Measurements from ENCODE around the gene MAML2. TPM values are rescaled to one million over a fixed set of nuclear protein-coding genes. Genes with fewer than 3 reads are reported as not detected.
A peak's percentile ranks its signal among the peaks of the same experiment; 100 is the strongest.

Gene MAML2
- total RNA-seq, 3 donors from 2014 or later (not counting 1 experiment from before 2014, with no cell fraction given): 14.2 to 20.5 (median 16.1) TPM

DNA sequence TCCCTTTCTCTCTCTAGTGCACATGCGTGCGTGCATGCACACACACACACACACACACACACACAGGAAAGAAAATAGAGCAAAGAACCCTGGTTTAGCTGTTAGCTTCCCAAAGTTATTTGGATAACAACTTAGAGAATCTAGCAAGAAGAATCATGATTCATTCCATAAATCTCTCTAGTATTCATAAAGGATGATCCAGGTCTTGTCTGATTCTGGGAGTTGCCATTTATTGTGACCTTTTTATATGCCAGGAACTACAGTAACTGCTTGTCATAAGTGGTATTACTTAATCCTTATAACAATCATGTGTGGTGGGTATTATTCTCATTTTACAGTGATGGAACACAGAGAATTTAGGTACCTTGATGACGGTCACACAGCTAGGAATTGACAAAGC lies 277.6 kb downstream of the MAML2 start:
- Mint-ChIP-seq H3K36me3 (no peaks in the 10 kb centered on the region), H3K9me3 (no peaks in the 10 kb centered on the region), H3K27ac (no peak overlapping the region), H3K4me3 (no peak overlapping the region), H3K4me1 (peaks cover 16 to 22% of the 10 kb centered on the region in 2 donors), H3K27me3 (ENCODE audit: low read depth in 2 of 2) (no peaks in the 10 kb centered on the region)
- H3K4me3 ChIP-seq (ENCODE audit: low read length): no peak overlapping the region
- TF ChIP-seq, protein P1, sequence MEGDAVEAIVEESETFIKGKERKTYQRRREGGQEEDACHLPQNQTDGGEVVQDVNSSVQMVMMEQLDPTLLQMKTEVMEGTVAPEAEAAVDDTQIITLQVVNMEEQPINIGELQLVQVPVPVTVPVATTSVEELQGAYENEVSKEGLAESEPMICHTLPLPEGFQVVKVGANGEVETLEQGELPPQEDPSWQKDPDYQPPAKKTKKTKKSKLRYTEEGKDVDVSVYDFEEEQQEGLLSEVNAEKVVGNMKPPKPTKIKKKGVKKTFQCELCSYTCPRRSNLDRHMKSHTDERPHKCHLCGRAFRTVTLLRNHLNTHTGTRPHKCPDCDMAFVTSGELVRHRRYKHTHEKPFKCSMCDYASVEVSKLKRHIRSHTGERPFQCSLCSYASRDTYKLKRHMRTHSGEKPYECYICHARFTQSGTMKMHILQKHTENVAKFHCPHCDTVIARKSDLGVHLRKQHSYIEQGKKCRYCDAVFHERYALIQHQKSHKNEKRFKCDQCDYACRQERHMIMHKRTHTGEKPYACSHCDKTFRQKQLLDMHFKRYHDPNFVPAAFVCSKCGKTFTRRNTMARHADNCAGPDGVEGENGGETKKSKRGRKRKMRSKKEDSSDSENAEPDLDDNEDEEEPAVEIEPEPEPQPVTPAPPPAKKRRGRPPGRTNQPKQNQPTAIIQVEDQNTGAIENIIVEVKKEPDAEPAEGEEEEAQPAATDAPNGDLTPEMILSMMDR (IDR thresholded peaks at IDR 0.05): no peak
- no peaks in the 10 kb centered on the region for H3K9me3 ChIP-seq (ENCODE audit: control insufficient read depth, insufficient read depth, low read length)
- no peak overlapping the region for H3K27ac ChIP-seq (ENCODE audit: low read length)
- no peaks in the 10 kb centered on the region for H3K27me3 ChIP-seq (ENCODE audit: control insufficient read depth, insufficient read depth, low read length)
- DNase-seq: no peak
- ATAC-seq: no peak
- WGBS (ENCODE audit: insufficient coverage): 87% methylated on average over 3 of the region's 3 CpGs
- intact Hi-C loops (cut with micrococcal nuclease): no loop called here
- no peaks in the 10 kb centered on the region for H3K36me3 ChIP-seq (ENCODE audit: control insufficient read depth, insufficient read depth, low read length)
- H3K4me1 ChIP-seq (ENCODE audit: control insufficient read depth, insufficient read depth, low read length): no peaks in the 10 kb centered on the region

DNA sequence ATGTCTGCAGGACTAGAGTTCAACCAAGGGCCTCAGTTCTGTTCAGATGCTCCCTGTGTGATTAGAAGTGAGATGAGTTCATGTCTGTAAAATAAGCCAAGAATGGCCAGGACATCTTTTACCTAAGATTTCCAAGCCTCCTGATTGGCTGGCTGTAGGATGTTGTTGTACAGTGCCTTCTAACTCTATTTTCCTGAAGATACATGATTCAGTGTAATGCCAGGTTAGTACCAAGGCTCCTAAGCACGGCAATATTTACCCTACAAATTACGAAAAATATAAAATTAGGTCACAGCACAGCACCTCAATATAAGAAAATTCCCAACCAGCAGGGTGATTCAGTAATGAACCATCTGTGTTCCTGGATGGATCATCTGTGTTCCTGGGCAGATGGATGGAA lies 279.1 kb downstream of the MAML2 start:
- WGBS (ENCODE audit: insufficient coverage): 97% methylated on average over 2 of the region's 2 CpGs
- Histone ChIP-seq H3K27ac (ENCODE audit: low read length) (no peak overlapping the region), H3K36me3 (ENCODE audit: control insufficient read depth, insufficient read depth, low read length) (no peaks in the 10 kb centered on the region), H3K9me3 (ENCODE audit: control insufficient read depth, insufficient read depth, low read length) (no peaks in the 10 kb centered on the region), H3K4me3 (ENCODE audit: low read length) (no peak overlapping the region), H3K27me3 (ENCODE audit: control insufficient read depth, insufficient read depth, low read length) (no peaks in the 10 kb centered on the region), H3K4me1 (ENCODE audit: control insufficient read depth, insufficient read depth, low read length) (no peaks in the 10 kb centered on the region)
- TF ChIP-seq, protein P1 (IDR thresholded peaks at IDR 0.05): no peak
- no peaks in the 10 kb centered on the region for H3K27me3 Mint-ChIP-seq (ENCODE audit: low read depth in 2 of 2)
- H3K27ac Mint-ChIP-seq: no peak overlapping the region
- intact Hi-C loops (cut with micrococcal nuclease): no loop called here
- H3K36me3 Mint-ChIP-seq: no peaks in the 10 kb centered on the region
- H3K4me1 Mint-ChIP-seq: peaks cover 16 to 22% of the 10 kb centered on the region in 2 donors
- DNase-seq (no peak), ATAC-seq (no peak)
- no peak overlapping the region for H3K4me3 Mint-ChIP-seq
- no peaks in the 10 kb centered on the region for H3K9me3 Mint-ChIP-seq

DNA sequence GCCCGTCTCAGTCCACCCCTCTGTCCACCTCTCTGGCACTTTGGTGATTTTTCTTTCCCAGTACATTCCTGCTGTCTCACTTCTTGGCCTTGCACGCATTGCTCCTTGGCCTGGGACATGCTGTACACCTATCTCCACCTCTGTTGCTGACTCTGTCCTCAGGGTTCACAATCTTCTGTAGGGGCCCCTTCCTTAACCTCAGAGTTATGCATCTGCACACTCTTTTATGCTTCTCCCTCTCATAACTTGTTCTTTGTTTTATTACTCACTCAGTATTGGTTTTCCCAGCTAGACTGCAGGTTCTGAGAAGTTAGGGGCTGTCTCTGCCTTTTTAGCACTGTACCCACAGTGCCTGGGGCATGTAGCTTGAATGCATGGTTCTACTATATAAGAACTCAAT lies 279.9 kb downstream of the MAML2 start:
- TF ChIP-seq, protein P1 (IDR thresholded peaks at IDR 0.05): no peak
- H3K4me3 Mint-ChIP-seq: no peak overlapping the region
- no peaks in the 10 kb centered on the region for H3K36me3 Mint-ChIP-seq
- H3K27ac ChIP-seq (ENCODE audit: low read length): no peak overlapping the region
- no peak overlapping the region for H3K4me3 ChIP-seq (ENCODE audit: low read length)
- H3K27me3 ChIP-seq (ENCODE audit: control insufficient read depth, insufficient read depth, low read length): no peaks in the 10 kb centered on the region
- peaks cover 15 to 21% of the 10 kb centered on the region in 2 donors for H3K4me1 Mint-ChIP-seq
- H3K36me3 ChIP-seq (ENCODE audit: control insufficient read depth, insufficient read depth, low read length): no peaks in the 10 kb centered on the region
- H3K9me3 ChIP-seq (ENCODE audit: control insufficient read depth, insufficient read depth, low read length): no peaks in the 10 kb centered on the region
- ATAC-seq: no peak
- H3K9me3 Mint-ChIP-seq: no peaks in the 10 kb centered on the region
- H3K27me3 Mint-ChIP-seq (ENCODE audit: low read depth in 2 of 2): no peaks in the 10 kb centered on the region
- no peak for DNase-seq
- no peaks in the 10 kb centered on the region for H3K4me1 ChIP-seq (ENCODE audit: control insufficient read depth, insufficient read depth, low read length)
- intact Hi-C loops (cut with micrococcal nuclease): no loop called here
- WGBS (ENCODE audit: insufficient coverage): 89% methylated on average over 2 of the region's 2 CpGs
- no peak overlapping the region for H3K27ac Mint-ChIP-seq

DNA sequence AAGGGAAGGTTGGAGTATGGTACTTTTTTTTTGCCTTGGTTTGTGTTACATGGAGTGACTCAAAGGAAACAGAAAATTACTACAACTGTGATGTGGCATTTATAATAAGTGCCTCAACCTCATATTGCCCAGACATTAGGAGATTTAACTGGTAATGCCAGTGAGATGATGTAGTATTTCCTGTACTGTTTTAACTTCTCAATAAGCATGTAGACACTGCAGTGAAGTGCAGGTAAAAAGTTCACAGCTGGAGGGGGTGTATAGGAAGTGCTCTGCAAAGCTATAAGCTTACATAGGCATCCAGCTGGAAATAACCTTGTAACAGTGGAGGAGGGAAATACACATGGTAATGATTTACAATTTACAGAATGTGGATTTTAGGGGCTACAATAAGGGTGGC lies 280.9 kb downstream of the MAML2 start:
- TF ChIP-seq, protein P1 (IDR thresholded peaks at IDR 0.05): no peak
- Histone ChIP-seq H3K4me1 (ENCODE audit: control insufficient read depth, insufficient read depth, low read length) (no peaks in the 10 kb centered on the region), H3K4me3 (ENCODE audit: low read length) (no peak overlapping the region), H3K36me3 (ENCODE audit: control insufficient read depth, insufficient read depth, low read length) (no peaks in the 10 kb centered on the region), H3K27ac (ENCODE audit: low read length) (no peak overlapping the region), H3K27me3 (ENCODE audit: control insufficient read depth, insufficient read depth, low read length) (no peaks in the 10 kb centered on the region), H3K9me3 (ENCODE audit: control insufficient read depth, insufficient read depth, low read length) (no peaks in the 10 kb centered on the region)
- Mint-ChIP-seq H3K4me3 (no peak overlapping the region), H3K27ac (no peak overlapping the region), H3K4me1 (peaks cover 8 to 12% of the 10 kb centered on the region in 2 donors), H3K27me3 (ENCODE audit: low read depth in 2 of 2) (no peaks in the 10 kb centered on the region), H3K9me3 (no peaks in the 10 kb centered on the region), H3K36me3 (no peaks in the 10 kb centered on the region)
- peak in 1 of 2 donors; percentile 53 for DNase-seq
- ATAC-seq: peak; percentile 34 to 50 (median 50)
- intact Hi-C loops (cut with micrococcal nuclease): no loop called here
